HCT116 (cell line): ENCODE measurements around the gene TRMU. TPM values are rescaled to one million over a fixed set of nuclear protein-coding genes. Genes with fewer than 3 reads are reported as not detected.
A peak's percentile ranks its signal among the peaks of the same experiment; 100 is the strongest.

Experiments used
- ATAC-seq: fragments of 200-7000 bp; cut with Tn5 transposase; 2 replicates; pipeline ENCODE4 v1.9.1; 2020; ENCODE audit warnings: mild to moderate bottlenecking, moderate library complexity
- BruUV-seq: library from RNA; stranded (reverse); fragments of 400-500 nt; replicated peaks from 2 replicates; lab custom pipeline; 2021; lab: Mats Ljungman, UMichigan
- CTCF ChIA-PET: fragments of 300-600 bp; sonication (Branson Sonifier 250); formaldehyde crosslinking; loops from one replicate; lab custom pipeline; 2021; ENCODE audit warnings: antibody characterized with exemption; lab: Charles Lee
- POLR2A ChIA-PET: fragments of 300-600, 350-600 bp; sonication (Branson Sonifier 250); formaldehyde crosslinking; loops from one replicate; lab custom pipeline; 2021; ENCODE audit warnings: antibody characterized with exemption; lab: Charles Lee
- RAD21 ChIA-PET, 2 experiments: fragments of 300-600 bp; sonication (Branson Sonifier 250); formaldehyde crosslinking; loops; one replicate each; lab custom pipeline; 2023; ENCODE audit warnings: low total read pairs in 2 of 2; ENCODE audit not compliant: uncharacterized antibody in 2 of 2, unreplicated experiment in 2 of 2, low non-redundant PET in 1 of 2; lab: Charles Lee
- DNase-seq: peaks from one replicate; pipeline ENCODE4 v3.0.0-alpha.2; 2010; ENCODE audit warnings: low read depth, low spot score
- H2AFZ ChIP-seq: fragments of 200-600 bp; shearing (Covaris generic), sonication (generic); 2 replicates; pipeline ENCODE4 v1.6.1; 2017; ENCODE audit warnings: low read depth, mixed run types, mixed read lengths, antibody characterized with exemption, low read length; ENCODE audit not compliant: poor library complexity, severe bottlenecking
- H3K27ac ChIP-seq: 2 replicates; pipeline ENCODE4 v1.5.1; 2012; ENCODE audit warnings: low read depth, low read length
- H3K27me3 ChIP-seq: fragments of 200-600 bp; sonication (generic); 2 replicates; pipeline ENCODE4 v1.6.1; 2016; ENCODE audit warnings: mixed run types, low read length, mixed read lengths; ENCODE audit not compliant: insufficient read depth
- H3K36me3 ChIP-seq, 2 experiments: fragments of 200-500 bp in 1 of 2; fragments of 200-600 bp in 1 of 2; sonication (Bioruptor generic) in 1 of 2; sonication (generic) in 1 of 2; 2 replicates each; pipeline versions ENCODE4 v1.5.1 to v1.6.1; 2014 to 2016; ENCODE audit warnings: low read length in 2 of 2, inconsistent platforms in 1 of 2, mixed read lengths in 1 of 2, mixed run types in 1 of 2; ENCODE audit not compliant: insufficient read depth in 2 of 2, control insufficient read depth in 1 of 2
- H3K4me1 ChIP-seq, 2 experiments: fragments of 200-600 bp in 1 of 2; sonication (generic) in 1 of 2; 2 replicates each; pipeline versions ENCODE4 v1.5.1 to v1.6.1; 2012 to 2017; ENCODE audit warnings: low read length in 2 of 2, inconsistent platforms in 1 of 2, mild to moderate bottlenecking in 1 of 2, mixed read lengths in 1 of 2, mixed run types in 1 of 2, moderate library complexity in 1 of 2; ENCODE audit not compliant: insufficient read depth in 2 of 2, control insufficient read depth in 1 of 2
- H3K4me2 ChIP-seq: fragments of 200-600 bp; sonication (generic); 2 replicates; pipeline ENCODE4 v1.6.1; 2017; ENCODE audit warnings: mixed run types, low read length, mixed read lengths
- H3K4me3 ChIP-seq, 2 experiments: fragments of 200-600 bp in 1 of 2; sonication (generic) in 1 of 2; replicated peaks in 1 of 2; 2 replicates each; pipeline ENCODE4 v1.5.1; 2011 to 2016; ENCODE audit warnings: low read length in 2 of 2, control low read depth in 1 of 2, low read depth in 1 of 2, mild to moderate bottlenecking in 1 of 2, mixed read lengths in 1 of 2, mixed run types in 1 of 2
- H3K79me2 ChIP-seq: fragments of 200-600 bp; sonication (generic); 2 replicates; pipeline ENCODE4 v1.6.1; 2017; ENCODE audit warnings: mild to moderate bottlenecking, mixed run types, low read length, moderate library complexity, mixed read lengths; ENCODE audit not compliant: insufficient read depth
- H3K9ac ChIP-seq: fragments of 200-600 bp; sonication (generic); 2 replicates; pipeline ENCODE4 v1.6.1; 2016; ENCODE audit warnings: low read length, mixed read lengths
- H3K9me2 ChIP-seq: fragments of 200-600 bp; sonication (generic), shearing (Covaris generic); 2 replicates; pipeline ENCODE4 v1.6.1; 2017; ENCODE audit warnings: mixed run types, mild to moderate bottlenecking, moderate library complexity; ENCODE audit not compliant: insufficient read depth
- H3K9me3 ChIP-seq, 2 experiments: fragments of 200-500 bp in 1 of 2; fragments of 200-600 bp in 1 of 2; sonication (Bioruptor generic) in 1 of 2; sonication (generic) in 1 of 2; 2 replicates each; pipeline ENCODE4 v1.6.1; 2014 to 2017; ENCODE audit warnings: low read length in 2 of 2, mixed read lengths in 2 of 2, inconsistent platforms in 1 of 2, low read depth in 1 of 2, mild to moderate bottlenecking in 1 of 2, mixed run types in 1 of 2, moderate library complexity in 1 of 2; ENCODE audit not compliant: control insufficient read depth in 1 of 2, insufficient read depth in 1 of 2
- H4K20me1 ChIP-seq: fragments of 200-600 bp; sonication (generic), shearing (Covaris generic); 2 replicates; pipeline ENCODE4 v1.6.1; 2017; ENCODE audit warnings: mixed run types, mild to moderate bottlenecking, moderate library complexity; ENCODE audit not compliant: insufficient read depth
- ATF3 ChIP-seq: IDR thresholded peaks from 2 replicates; pipeline ENCODE4 v1.6.1; 2012
- CTCF ChIP-seq, 3 experiments: fragments of 200-600 bp in 1 of 3; sonication (generic) in 1 of 3; IDR thresholded peaks in 2 of 3; conservative IDR thresholded peaks in 1 of 3; 2 replicates each; pipeline ENCODE4 v1.5.1; 2012 to 2017; ENCODE audit warnings: low read depth in 2 of 3, low read length in 2 of 3, antibody characterized with exemption in 1 of 3, borderline replicate concordance in 1 of 3, control low read depth in 1 of 3, mild to moderate bottlenecking in 1 of 3, mixed read lengths in 1 of 3, mixed run types in 1 of 3, moderate library complexity in 1 of 3; ENCODE audit not compliant: insufficient read depth in 1 of 3
- EZH2phosphoT487 ChIP-seq: fragments of 200-600 bp; IDR thresholded peaks from 2 replicates; pipeline ENCODE4 v1.6.1; 2018; ENCODE audit warnings: antibody characterized with exemption, borderline replicate concordance
- FOSL1 ChIP-seq: IDR thresholded peaks from 2 replicates; pipeline ENCODE4 v1.6.1; 2012; ENCODE audit warnings: low read depth
- POLR2A ChIP-seq: IDR thresholded peaks from 2 replicates; pipeline ENCODE4 v1.7.0; 2011; ENCODE audit warnings: borderline replicate concordance; ENCODE audit not compliant: insufficient read depth, insufficient read length; ENCODE audit errors: extremely low read depth
- POLR2AphosphoS5 ChIP-seq: IDR thresholded peaks from 2 replicates; pipeline ENCODE4 v1.6.1; 2011; ENCODE audit warnings: mild to moderate bottlenecking, low read depth, low read length, moderate library complexity
- REST ChIP-seq: IDR thresholded peaks from 2 replicates; pipeline ENCODE4 v1.6.1; 2012; ENCODE audit warnings: low read depth
- SP1 ChIP-seq: IDR thresholded peaks from 2 replicates; pipeline ENCODE4 v1.6.1; 2012; ENCODE audit warnings: low read depth
- TCF7L2 ChIP-seq: IDR thresholded peaks from 2 replicates; pipeline ENCODE4 v1.7.0; 2011; ENCODE audit warnings: borderline replicate concordance, inconsistent platforms; ENCODE audit not compliant: insufficient read depth, insufficient read length; ENCODE audit errors: extremely low read depth
- ZNF274 ChIP-seq: fragments of 200-500 bp; sonication (Bioruptor generic); IDR thresholded peaks from 2 replicates; pipeline ENCODE4 v1.6.1; 2014; ENCODE audit warnings: mild to moderate bottlenecking, low read depth, low read length, inconsistent platforms
- intact Hi-C: fragments of 100-400 bp; cut with micrococcal nuclease; formaldehyde crosslinking; loops from 2 replicates; pipeline ENCODE4 v1.10.0; 2022
- total RNA-seq: library from RNA; stranded (reverse); gene quantifications from one replicate; pipeline ENCODE4 v1.2.1, GENCODE V29; 2021; ENCODE audit not compliant: unreplicated experiment

The TRMU gene
- total RNA-seq, 1 experiment from 2014 or later: 65.4 TPM

GRCh38 chr22:46352276-46352675 lies 16.8 kb downstream of the TRMU start:
- H3K27ac ChIP-seq: peak overlapping the region; percentile 53
- no peaks in the 10 kb centered on the region for H3K9me2 ChIP-seq
- H3K4me2 ChIP-seq: 0 out of 2 replicates have a peak overlapping the region, but pooled peaks have one; percentile 2
- intact Hi-C loops: no loop called here
- ATAC-seq: no peak
- ChIA-PET POLR2A (no interaction called here), RAD21 (no interaction called here), CTCF (interaction anchor here (1.0 kb wide), 1 partner anchor 15 kb away, joined by 6 read pairs; no protein-coding TSS in a partner anchor)
- peaks cover 6% of the 10 kb centered on the region; the same call in 1 of the 2 replicates for H4K20me1 ChIP-seq
- DNase-seq: no peak
- H3K9me3 ChIP-seq: no peaks in the 10 kb centered on the region
- H3K27me3 ChIP-seq: no peaks in the 10 kb centered on the region
- no TSS peak for BruUV-seq
- H3K36me3 ChIP-seq: peaks cover 34 to 49% of the 10 kb centered on the region in 2 experiments; a peak in 3 of 4 replicates
- no peak for TF ChIP-seq ZNF274
- TF ChIP-seq CTCF (IDR thresholded peaks at IDR 0.05 in 2 of 3, conservative IDR thresholded peaks at IDR 0.05 in 1 of 3; ENCODE audit: borderline replicate concordance in 1 of 3, insufficient read depth in 1 of 3, low read depth in 2 of 3, low read length in 2 of 3): no peak
- TF ChIP-seq EZH2phosphoT487: no peak
- H3K4me3 ChIP-seq: no peak overlapping the region
- no peak overlapping the region for H2AFZ ChIP-seq
- peaks cover 13 to 14% of the 10 kb centered on the region in 2 experiments for H3K4me1 ChIP-seq
- no peak overlapping the region for H3K9ac ChIP-seq
- H3K79me2 ChIP-seq: peaks cover 19% of the 10 kb centered on the region; the same call in 1 of the 2 replicates

- ChIA-PET POLR2A (no interaction called here), CTCF (interaction anchor here (1.0 kb wide), 1 partner anchor 15 kb away, joined by 6 read pairs; no protein-coding TSS in a partner anchor), RAD21 (no interaction called here)
- peaks cover 13 to 14% of the 10 kb centered on the region in 2 experiments for H3K4me1 ChIP-seq
- no peaks in the 10 kb centered on the region for H3K9me2 ChIP-seq
- no peak overlapping the region for H3K4me3 ChIP-seq
- H3K4me2 ChIP-seq: 0 out of 2 replicates have a peak overlapping the region, but pooled peaks have one; percentile 2
- BruUV-seq: no TSS peak
- intact Hi-C loops: no loop called here
- H3K9me3 ChIP-seq: no peaks in the 10 kb centered on the region
- H3K27ac ChIP-seq: peak overlapping the region; percentile 53
- peak; percentile 67 for ATAC-seq
- H3K9ac ChIP-seq: peak overlapping the region; percentile 21
- H3K79me2 ChIP-seq: peaks cover 18% of the 10 kb centered on the region; the same call in 1 of the 2 replicates
- H2AFZ ChIP-seq: no peak overlapping the region
- H3K27me3 ChIP-seq: no peaks in the 10 kb centered on the region
- H3K36me3 ChIP-seq: peaks cover 29 to 43% of the 10 kb centered on the region in 2 experiments; a peak in 3 of 4 replicates
- peaks cover 6% of the 10 kb centered on the region; the same call in 1 of the 2 replicates for H4K20me1 ChIP-seq
- no peak for DNase-seq
- no peak for TF ChIP-seq SP1
- TF ChIP-seq FOSL1: peak; percentile 57
- TF ChIP-seq REST: no peak
- no peak for TF ChIP-seq ATF3
- no peak for TF ChIP-seq POLR2A
- no peak for TF ChIP-seq POLR2AphosphoS5
- TF ChIP-seq EZH2phosphoT487: no peak
- TF ChIP-seq TCF7L2: peak; percentile 12
Observed at GRCh38 chr22:46352691-46353386, 17.3 kb downstream of the TRMU start.
